HEK293 (cell line): ENCODE measurements around the gene DDRGK1.

ENCODE experiments used
- GFI1B ChIP-seq: fragments of 450-650 bp; formaldehyde crosslinking; IDR thresholded peaks from 2 replicates; pipeline ENCODE4 v1.5.1; 2016; ENCODE audit warnings: missing biosample characterization, missing genetic modification characterization
- GLI2 ChIP-seq: fragments of 450-650 bp; formaldehyde crosslinking; IDR thresholded peaks from 2 replicates; pipeline ENCODE4; 2017; ENCODE audit warnings: missing biosample characterization, missing genetic modification characterization, low read depth, borderline replicate concordance
- GLIS2 ChIP-seq: fragments of 450-650 bp; formaldehyde crosslinking; IDR thresholded peaks from 2 replicates; pipeline ENCODE4 v1.5.1; 2016; ENCODE audit warnings: missing biosample characterization, missing genetic modification characterization
- IKZF3 ChIP-seq: fragments of 450-650 bp; IDR thresholded peaks from 2 replicates; pipeline ENCODE4 v1.5.0; 2018; ENCODE audit warnings: missing biosample characterization, mild to moderate bottlenecking, missing genetic modification characterization, moderate library complexity
- KLF17 ChIP-seq: fragments of 450-650 bp; formaldehyde crosslinking; IDR thresholded peaks from 2 replicates; pipeline ENCODE4 v1.5.1; 2016; ENCODE audit warnings: missing biosample characterization, missing genetic modification characterization
- KLF7 ChIP-seq: fragments of 450-650 bp; formaldehyde crosslinking; IDR thresholded peaks from 2 replicates; pipeline ENCODE4 v1.5.1; 2016; ENCODE audit warnings: missing biosample characterization, missing genetic modification characterization, borderline replicate concordance
- PATZ1 ChIP-seq: fragments of 450-650 bp; formaldehyde crosslinking; IDR thresholded peaks from 2 replicates; pipeline ENCODE4 v1.5.1; 2016; ENCODE audit warnings: missing biosample characterization, missing genetic modification characterization
- SP2 ChIP-seq: fragments of 450-650 bp; formaldehyde crosslinking; IDR thresholded peaks from 2 replicates; pipeline ENCODE4 v1.5.1; 2016; ENCODE audit warnings: missing biosample characterization, missing genetic modification characterization
- TSHZ1 ChIP-seq: fragments of 450-650 bp; formaldehyde crosslinking; IDR thresholded peaks from 2 replicates; pipeline ENCODE4 v1.5.1; 2016; ENCODE audit warnings: missing biosample characterization, missing genetic modification characterization, borderline replicate concordance
- ZBTB10 ChIP-seq: fragments of 450-650 bp; formaldehyde crosslinking; IDR thresholded peaks from 2 replicates; pipeline ENCODE4 v1.5.1; 2016; ENCODE audit warnings: missing biosample characterization, missing genetic modification characterization
- ZBTB21 ChIP-seq: fragments of 450-650 bp; formaldehyde crosslinking; IDR thresholded peaks from 2 replicates; pipeline ENCODE4 v1.5.1; 2017; ENCODE audit warnings: missing biosample characterization, missing genetic modification characterization
- ZFP37 ChIP-seq: fragments of 450-650 bp; formaldehyde crosslinking; IDR thresholded peaks from 2 replicates; pipeline ENCODE4 v1.5.1; 2016; ENCODE audit warnings: missing biosample characterization, missing genetic modification characterization
- ZFP69B ChIP-seq: fragments of 450-650 bp; formaldehyde crosslinking; IDR thresholded peaks from 2 replicates; pipeline ENCODE4 v1.5.1; 2016; ENCODE audit warnings: missing biosample characterization, missing genetic modification characterization
- ZIC2 ChIP-seq: fragments of 450-650 bp; formaldehyde crosslinking; IDR thresholded peaks from 2 replicates; pipeline ENCODE4 v1.5.1; 2016; ENCODE audit warnings: missing biosample characterization, missing genetic modification characterization
- ZNF114 ChIP-seq: fragments of 450-650 bp; formaldehyde crosslinking; IDR thresholded peaks from 2 replicates; pipeline ENCODE4 v1.5.0; 2017; ENCODE audit warnings: missing biosample characterization, missing genetic modification characterization
- ZNF132 ChIP-seq: fragments of 450-650 bp; formaldehyde crosslinking; IDR thresholded peaks from 2 replicates; pipeline ENCODE4 v1.5.1; 2017; ENCODE audit warnings: missing biosample characterization, missing genetic modification characterization, borderline replicate concordance
- ZNF16 ChIP-seq: fragments of 450-650 bp; formaldehyde crosslinking; IDR thresholded peaks from 2 replicates; pipeline ENCODE4 v1.5.1; 2016; ENCODE audit warnings: low read depth, missing biosample characterization, missing genetic modification characterization
- ZNF2 ChIP-seq: fragments of 450-650 bp; formaldehyde crosslinking; IDR thresholded peaks from 2 replicates; pipeline ENCODE4 v1.5.1; 2016; ENCODE audit warnings: missing biosample characterization, missing genetic modification characterization
- ZNF248 ChIP-seq: fragments of 450-650 bp; formaldehyde crosslinking; IDR thresholded peaks from 2 replicates; pipeline ENCODE4 v1.5.1; 2017; ENCODE audit warnings: missing biosample characterization, missing genetic modification characterization
- ZNF350 ChIP-seq: fragments of 450-650 bp; formaldehyde crosslinking; IDR thresholded peaks from 2 replicates; pipeline ENCODE4 v1.5.0; 2017; ENCODE audit warnings: missing biosample characterization, mild to moderate bottlenecking, missing genetic modification characterization
- ZNF391 ChIP-seq: fragments of 450-650 bp; formaldehyde crosslinking; IDR thresholded peaks from 2 replicates; pipeline ENCODE4 v1.5.1; 2016; ENCODE audit warnings: low read depth, missing biosample characterization, missing genetic modification characterization, borderline replicate concordance
- ZNF416 ChIP-seq: fragments of 450-650 bp; formaldehyde crosslinking; IDR thresholded peaks from 2 replicates; pipeline ENCODE4 v1.5.1; 2016; ENCODE audit warnings: missing biosample characterization, missing genetic modification characterization
- ZNF561 ChIP-seq: fragments of 450-650 bp; IDR thresholded peaks from 2 replicates; pipeline ENCODE4 v1.5.1; 2018; ENCODE audit warnings: missing biosample characterization, missing genetic modification characterization, borderline replicate concordance
- ZNF600 ChIP-seq: fragments of 450-650 bp; formaldehyde crosslinking; IDR thresholded peaks from 2 replicates; pipeline ENCODE4 v1.5.1; 2016; ENCODE audit warnings: missing biosample characterization, missing genetic modification characterization
- ZNF629 ChIP-seq: fragments of 450-650 bp; formaldehyde crosslinking; IDR thresholded peaks from 2 replicates; pipeline ENCODE4 v1.5.1; 2017; ENCODE audit warnings: missing biosample characterization, missing genetic modification characterization
- ZNF692 ChIP-seq: fragments of 450-650 bp; formaldehyde crosslinking; IDR thresholded peaks from 2 replicates; pipeline ENCODE4 v1.5.1; 2016; ENCODE audit warnings: missing biosample characterization, missing genetic modification characterization
- ZNF843 ChIP-seq: fragments of 450-650 bp; formaldehyde crosslinking; IDR thresholded peaks from 2 replicates; pipeline ENCODE4 v1.5.1; 2016; ENCODE audit warnings: missing biosample characterization, missing genetic modification characterization
- ZSCAN30 ChIP-seq: fragments of 450-650 bp; IDR thresholded peaks from 2 replicates; pipeline ENCODE4 v1.5.1; 2018; ENCODE audit warnings: missing biosample characterization, mild to moderate bottlenecking, missing genetic modification characterization, moderate library complexity
- ZXDB ChIP-seq: fragments of 450-650 bp; formaldehyde crosslinking; IDR thresholded peaks from 2 replicates; pipeline ENCODE4 v1.5.1; 2016; ENCODE audit warnings: missing biosample characterization, missing genetic modification characterization

DDRGK1 gene

GRCh38 chr20:3172933-3173609 lies 31.4 kb downstream of the DDRGK1 start, which contains the start of gene LZTS3 (continued):
- TF ChIP-seq ZFP69B (tag by site-specific recombination) (peak; percentile 18), ZNF600 (tag by site-specific recombination) (peak; percentile 75), ZNF132 (tag by site-specific recombination) (no peak), ZNF114 (no peak), ZXDB (tag by site-specific recombination) (peak; percentile 99), GLI2 (tag by site-specific recombination) (no peak), TSHZ1 (peak; percentile 84), SP2 (peak; percentile 59), ZNF350 (no peak), ZNF692 (tag by site-specific recombination) (peak; percentile 53; the same call in 1 of the 2 replicates), KLF7 (peak; percentile 84; the same call in 1 of the 2 replicates), GFI1B (tag by site-specific recombination) (0 out of 2 replicates have a peak, but pooled peaks have one; percentile 21), ZNF2 (peak; percentile 58; the same call in 1 of the 2 replicates), ZNF629 (tag by site-specific recombination) (peak; percentile 98), GLIS2 (tag by site-specific recombination) (peak; percentile 99), ZNF416 (no peak), PATZ1 (tag by site-specific recombination) (peak; percentile 94), ZSCAN30 (tag by site-specific recombination) (peak; percentile 60), ZNF16 (tag by site-specific recombination) (no peak), ZBTB10 (tag by site-specific recombination) (peak; percentile 94), ZNF561 (tag by site-specific recombination) (peak; percentile 83; the same call in 1 of the 2 replicates), ZIC2 (tag by site-specific recombination) (peak; percentile 97), ZNF391 (peak; percentile 58; the same call in 1 of the 2 replicates), ZFP37 (tag by site-specific recombination) (no peak), ZBTB21 (tag by site-specific recombination) (peak; percentile 94), IKZF3 (tag by site-specific recombination) (peak; percentile 36; the same call in 1 of the 2 replicates), ZNF843 (tag by site-specific recombination) (peak; percentile 60; the same call in 1 of the 2 replicates), KLF17 (tag by site-specific recombination) (peak; percentile 98), ZNF248 (tag by site-specific recombination) (no peak)
